Measurements from ENCODE around the gene ZNF593. TPM values are rescaled to one million over a fixed set of nuclear protein-coding genes. Genes with fewer than 3 reads are reported as not detected.

ZNF593 gene
- total and polyA plus RNA-seq, 10 of the 15 experiments (the other 5 are each of a cell fraction or from before 2014, with no cell fraction given) = 7.7 to 156 (median 51.0) TPM

GRCh38 chr1:26156285-26157038 is 13.2 kb upstream of the ZNF593 start (continued):
- no peak for TF ChIP-seq HCFC1 (IDR thresholded peaks at IDR 0.05; ENCODE audit: low read length)

DNA sequence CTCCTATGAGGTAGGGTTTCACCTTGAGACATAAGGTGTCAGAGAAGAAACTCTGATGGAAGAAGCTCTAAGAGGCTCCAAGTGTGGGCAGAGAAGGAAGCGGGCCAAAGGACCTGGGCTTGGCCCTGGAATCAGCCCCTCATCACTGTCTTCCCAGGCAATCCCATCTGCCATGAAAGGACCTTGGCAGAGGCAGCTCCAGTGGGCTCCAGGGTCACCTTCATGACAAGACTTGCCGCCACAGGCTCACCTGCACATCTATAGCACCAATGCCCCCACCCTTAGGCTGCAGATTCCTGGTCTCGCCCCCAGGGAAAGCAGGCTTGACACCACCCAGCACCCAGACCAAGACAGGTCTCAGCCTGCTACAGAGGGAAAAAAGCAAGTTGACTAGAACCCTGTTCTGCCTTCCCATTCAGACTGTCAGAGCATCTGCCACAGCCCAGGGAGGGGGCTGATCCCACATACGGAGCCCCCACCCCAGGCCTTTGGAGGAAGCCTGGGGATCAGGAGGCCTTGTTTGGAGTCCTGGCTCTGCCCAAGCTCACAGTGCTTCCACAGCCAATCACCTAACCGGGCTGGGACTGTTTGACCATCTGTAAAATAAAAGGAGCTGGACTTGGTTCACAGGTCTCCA is 11.3 kb upstream of the ZNF593 start:
- no peaks in the 10 kb centered on the region for H3K79me2 ChIP-seq (ENCODE audit: control insufficient read depth, insufficient read depth, low read length)
- CTCF ChIA-PET = interaction anchor here (1.7 to 2.0 kb wide), 2 partner anchors 11 to 122 kb away, joined by 4 to 7 read pairs; partner anchors contain the start of genes C1orf232 and ZNF593
- in situ Hi-C loops (cut with MboI) = no loop called here
- no peak overlapping the region for H2AFZ ChIP-seq (ENCODE audit: control insufficient read depth, low read depth, low read length)
- no peak for TF ChIP-seq TAF1 (IDR thresholded peaks at IDR 0.05; ENCODE audit: borderline replicate concordance, low read depth, low read length)
- no peak for TF ChIP-seq HDAC6 (IDR thresholded peaks at IDR 0.05; ENCODE audit: unreplicated experiment)
- TF ChIP-seq POLR2AphosphoS2 (IDR thresholded peaks at IDR 0.05; ENCODE audit: low read depth, low read length) = no peak
- TF ChIP-seq SPI1 (IDR thresholded peaks at IDR 0.05; ENCODE audit: borderline replicate concordance, insufficient read depth, low read depth, low read length) = no peak
- TF ChIP-seq, protein P1, sequence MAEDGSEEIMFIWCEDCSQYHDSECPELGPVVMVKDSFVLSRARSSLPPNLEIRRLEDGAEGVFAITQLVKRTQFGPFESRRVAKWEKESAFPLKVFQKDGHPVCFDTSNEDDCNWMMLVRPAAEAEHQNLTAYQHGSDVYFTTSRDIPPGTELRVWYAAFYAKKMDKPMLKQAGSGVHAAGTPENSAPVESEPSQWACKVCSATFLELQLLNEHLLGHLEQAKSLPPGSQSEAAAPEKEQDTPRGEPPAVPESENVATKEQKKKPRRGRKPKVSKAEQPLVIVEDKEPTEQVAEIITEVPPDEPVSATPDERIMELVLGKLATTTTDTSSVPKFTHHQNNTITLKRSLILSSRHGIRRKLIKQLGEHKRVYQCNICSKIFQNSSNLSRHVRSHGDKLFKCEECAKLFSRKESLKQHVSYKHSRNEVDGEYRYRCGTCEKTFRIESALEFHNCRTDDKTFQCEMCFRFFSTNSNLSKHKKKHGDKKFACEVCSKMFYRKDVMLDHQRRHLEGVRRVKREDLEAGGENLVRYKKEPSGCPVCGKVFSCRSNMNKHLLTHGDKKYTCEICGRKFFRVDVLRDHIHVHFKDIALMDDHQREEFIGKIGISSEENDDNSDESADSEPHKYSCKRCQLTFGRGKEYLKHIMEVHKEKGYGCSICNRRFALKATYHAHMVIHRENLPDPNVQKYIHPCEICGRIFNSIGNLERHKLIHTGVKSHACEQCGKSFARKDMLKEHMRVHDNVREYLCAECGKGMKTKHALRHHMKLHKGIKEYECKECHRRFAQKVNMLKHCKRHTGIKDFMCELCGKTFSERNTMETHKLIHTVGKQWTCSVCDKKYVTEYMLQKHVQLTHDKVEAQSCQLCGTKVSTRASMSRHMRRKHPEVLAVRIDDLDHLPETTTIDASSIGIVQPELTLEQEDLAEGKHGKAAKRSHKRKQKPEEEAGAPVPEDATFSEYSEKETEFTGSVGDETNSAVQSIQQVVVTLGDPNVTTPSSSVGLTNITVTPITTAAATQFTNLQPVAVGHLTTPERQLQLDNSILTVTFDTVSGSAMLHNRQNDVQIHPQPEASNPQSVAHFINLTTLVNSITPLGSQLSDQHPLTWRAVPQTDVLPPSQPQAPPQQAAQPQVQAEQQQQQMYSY (CRISPR knock-in tag; IDR thresholded peaks at IDR 0.05) = no peak
- TF ChIP-seq NRF1 (conservative IDR thresholded peaks at IDR 0.05; ENCODE audit: low read depth, low read length) = no peak
- TF ChIP-seq ETV6 (conservative IDR thresholded peaks at IDR 0.05 in 1 of 2, IDR thresholded peaks at IDR 0.05 in 1 of 2; ENCODE audit: borderline replicate concordance in 1 of 2, low read depth in 1 of 2) = no peak
- intact Hi-C loops (cut with micrococcal nuclease; ENCODE audit: unreplicated experiment) = no loop called here
- no TSS peak for BruUV-seq (replicated peaks)
- POLR2A ChIA-PET = no interaction called here
- ATAC-seq = no peak
- FAIRE-seq = no peak
- no peaks in the 10 kb centered on the region for H4K20me1 ChIP-seq (ENCODE audit: control insufficient read depth, insufficient read depth)
- no peaks in the 10 kb centered on the region for H3K4me1 ChIP-seq (ENCODE audit: control insufficient read depth, insufficient read depth, low read length)
- no peak overlapping the region for H3K27ac ChIP-seq (ENCODE audit: control insufficient read depth, insufficient read depth)
- WGBS (ENCODE audit: insufficient coverage, insufficient replicate concordance, low lambda C conversion rate, missing lambda C conversion rate) = 39% methylated on average over 5 of the region's 5 CpGs
- H3K9me3 ChIP-seq (replicated peaks; ENCODE audit: control insufficient read depth, insufficient read depth, low read length) = no peaks in the 10 kb centered on the region
- no peaks in the 10 kb centered on the region for H3K36me3 ChIP-seq (ENCODE audit: control insufficient read depth in 2 of 2, insufficient read depth in 2 of 2, low read length in 1 of 2)
- SMC1A ChIA-PET (ENCODE audit: uncharacterized antibody, unreplicated experiment) = no interaction called here
- H3K4me2 ChIP-seq (ENCODE audit: control insufficient read depth, insufficient read depth) = no peak overlapping the region
- no peak overlapping the region for H3K4me3 ChIP-seq
- H3K27me3 ChIP-seq (replicated peaks in 1 of 2; ENCODE audit: control insufficient read depth in 2 of 2, insufficient read depth in 2 of 2, low read length in 1 of 2) = peaks cover 5 to 19% of the 10 kb centered on the region in 2 experiments
- RAD21 ChIA-PET (ENCODE audit: unreplicated experiment) = interaction anchor here (0.8 kb wide), 1 partner anchor 76 kb away, joined by 3 read pairs; the partner anchor contains the start of gene CEP85
- DNase-seq (ENCODE audit: low read depth, low spot score) = no peak
- H3K9ac ChIP-seq (ENCODE audit: control insufficient read depth, insufficient read depth, low read length) = no peak overlapping the region
